ENCODE results near the gene OSBPL9. TPM values are rescaled to one million over a fixed set of nuclear protein-coding genes. Genes with fewer than 3 reads are reported as not detected.

Gene OSBPL9
- total and polyA plus RNA-seq, 9 of the 15 experiments (the other 6 are each of a cell fraction or from before 2014, with no cell fraction given), result 43.9 to 217 (median 170) TPM

DNA sequence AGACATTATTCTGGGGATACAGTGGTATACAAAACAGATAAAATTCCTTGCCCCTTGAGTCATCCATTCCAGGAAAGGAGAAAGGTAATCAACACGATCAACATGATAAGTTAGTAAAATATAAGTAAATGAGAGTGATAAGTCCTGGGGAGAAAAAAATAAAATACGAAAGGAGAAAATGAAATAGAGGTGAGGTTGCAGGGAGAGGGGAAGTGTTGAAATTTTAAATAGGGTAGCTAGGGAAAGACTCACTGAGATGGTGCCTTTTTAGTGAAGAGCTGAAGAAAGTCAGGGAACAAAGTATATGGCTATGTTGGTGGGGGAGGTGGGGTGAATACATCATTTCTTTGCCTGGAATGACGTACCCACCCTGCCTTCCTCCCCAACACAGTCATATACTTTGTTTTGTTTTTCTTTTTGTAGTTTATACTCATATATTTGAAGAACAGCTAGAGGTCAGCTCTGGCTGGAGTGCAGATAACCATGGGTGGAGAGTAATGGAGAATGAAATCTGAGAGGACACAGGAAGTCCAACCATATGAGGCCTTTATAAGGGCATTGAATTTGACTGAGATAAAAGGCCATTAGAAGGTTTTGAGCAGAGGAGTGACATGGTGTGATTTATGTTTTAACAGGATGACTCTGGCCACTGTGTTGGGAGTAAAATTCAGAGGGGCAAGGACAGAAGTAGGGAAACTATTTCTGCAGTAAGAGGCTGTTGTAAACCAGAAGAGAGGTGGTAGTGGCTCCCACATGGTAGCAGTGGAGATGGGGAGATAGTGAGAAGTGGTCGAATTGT lies 54.8 kb downstream of the OSBPL9 start (continued):
- TF ChIP-seq HDAC8 (tag; IDR thresholded peaks at IDR 0.05) (no peak), MTA2 (IDR thresholded peaks at IDR 0.05; ENCODE audit: low read depth) (no peak), PTTG1 (tag; IDR thresholded peaks at IDR 0.05; ENCODE audit: low read depth) (no peak), SREBF2 (CRISPR knock-in tag; IDR thresholded peaks at IDR 0.05) (no peak), SNIP1 (IDR thresholded peaks at IDR 0.05; ENCODE audit: low read depth) (no peak), HMGN3 (IDR thresholded peaks at IDR 0.05; ENCODE audit: borderline replicate concordance, extremely low read depth, insufficient read length, low read depth, low read length) (no peak), LCOR (CRISPR knock-in tag; IDR thresholded peaks at IDR 0.05) (no peak), KAT8 (IDR thresholded peaks at IDR 0.05; ENCODE audit: low read depth) (no peak), ZNF778 (CRISPR knock-in tag; IDR thresholded peaks at IDR 0.05) (no peak), PKNOX1 (IDR thresholded peaks at IDR 0.05) (peak; percentile 97), ZNF316 (IDR thresholded peaks at IDR 0.05) (no peak), TEAD1 (CRISPR knock-in tag; IDR thresholded peaks at IDR 0.05) (no peak), BHLHE40 (IDR thresholded peaks at IDR 0.05; ENCODE audit: low read length) (no peak), ZNF239 (CRISPR knock-in tag; IDR thresholded peaks at IDR 0.05) (no peak; the same call in 1 of the 2 replicates), ESRRB (CRISPR knock-in tag; IDR thresholded peaks at IDR 0.05; ENCODE audit: borderline replicate concordance) (no peak), ZNF449 (CRISPR knock-in tag; IDR thresholded peaks at IDR 0.05) (no peak), ARID2 (IDR thresholded peaks at IDR 0.05) (no peak), WHSC1 (IDR thresholded peaks at IDR 0.05; ENCODE audit: low read length) (no peak), PHF21A (IDR thresholded peaks at IDR 0.05; ENCODE audit: borderline replicate concordance, low read depth) (peak; percentile 86; the same call in 1 of the 2 replicates), ZNF175 (CRISPR knock-in tag; IDR thresholded peaks at IDR 0.05; ENCODE audit: low read depth) (peak; percentile 61; the same call in 1 of the 2 replicates), TCF7L2 (IDR thresholded peaks at IDR 0.05; ENCODE audit: low read depth, low read length) (no peak), NFATC3 (IDR thresholded peaks at IDR 0.05) (no peak), ZC3H8 (IDR thresholded peaks at IDR 0.05) (no peak), FOXP1 (CRISPR knock-in tag; IDR thresholded peaks at IDR 0.05) (no peak), RBM25 (IDR thresholded peaks at IDR 0.05; ENCODE audit: low read depth, low read length, severe bottlenecking) (no peak)
- TF ChIP-seq, protein P1, sequence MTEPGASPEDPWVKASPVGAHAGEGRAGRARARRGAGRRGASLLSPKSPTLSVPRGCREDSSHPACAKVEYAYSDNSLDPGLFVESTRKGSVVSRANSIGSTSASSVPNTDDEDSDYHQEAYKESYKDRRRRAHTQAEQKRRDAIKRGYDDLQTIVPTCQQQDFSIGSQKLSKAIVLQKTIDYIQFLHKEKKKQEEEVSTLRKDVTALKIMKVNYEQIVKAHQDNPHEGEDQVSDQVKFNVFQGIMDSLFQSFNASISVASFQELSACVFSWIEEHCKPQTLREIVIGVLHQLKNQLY (CRISPR knock-in tag; conservative IDR thresholded peaks at IDR 0.05), result no peak
